Astrocyte of the spinal cord (primary cell): ENCODE measurements around the gene TMIE.

ENCODE experiments used
- DNase-seq: peaks from one replicate; pipeline ENCODE4 v3.0.0; 2011; ENCODE audit warnings: low read depth, low spot score
- H3K4me3 ChIP-seq: 2 replicates; pipeline ENCODE4 v1.5.1; 2011; ENCODE audit warnings: low read depth, mild to moderate bottlenecking, low read length, moderate library complexity
- in situ Hi-C: cut with HindIII; loops from 2 replicates; pipeline ENCODE4 v1.10.0; 2017; ENCODE audit warnings: low sequenced_read_pairs
- TF ChIP-seq, protein P1 (sequence below): IDR thresholded peaks from 2 replicates; pipeline ENCODE4 v1.5.1; 2012; ENCODE audit warnings: low read depth, mild to moderate bottlenecking, low read length, inconsistent platforms

Gene TMIE

DNA sequence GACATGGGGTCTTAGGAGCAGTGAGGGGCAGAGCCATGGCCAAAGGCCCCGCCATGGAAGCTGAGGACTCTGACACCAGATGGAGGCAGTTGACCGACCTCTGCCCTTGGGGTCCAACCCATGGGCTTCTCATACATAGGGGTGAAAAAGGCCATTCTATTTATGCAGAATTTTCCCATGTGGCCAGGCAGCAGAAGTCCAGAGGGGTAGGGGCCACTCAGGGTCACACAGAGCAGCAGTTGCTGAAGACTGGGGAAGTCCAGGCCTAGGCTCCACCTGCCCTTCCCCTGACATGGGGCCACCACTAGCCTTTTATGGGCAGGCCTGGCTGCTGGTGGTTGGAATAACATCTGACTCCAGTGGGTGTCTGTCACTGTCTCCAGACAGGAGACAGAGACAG, 10.1 kb downstream of the TMIE start:
- in situ Hi-C loops, result no loop called here
- no peak for DNase-seq

GRCh38 chr3:46711760-46712159, 10.6 kb downstream of the TMIE start:
- in situ Hi-C loops, result no loop called here

More for the DNA sequence above, 10.1 kb downstream of the TMIE start:
- TF ChIP-seq, protein P1, sequence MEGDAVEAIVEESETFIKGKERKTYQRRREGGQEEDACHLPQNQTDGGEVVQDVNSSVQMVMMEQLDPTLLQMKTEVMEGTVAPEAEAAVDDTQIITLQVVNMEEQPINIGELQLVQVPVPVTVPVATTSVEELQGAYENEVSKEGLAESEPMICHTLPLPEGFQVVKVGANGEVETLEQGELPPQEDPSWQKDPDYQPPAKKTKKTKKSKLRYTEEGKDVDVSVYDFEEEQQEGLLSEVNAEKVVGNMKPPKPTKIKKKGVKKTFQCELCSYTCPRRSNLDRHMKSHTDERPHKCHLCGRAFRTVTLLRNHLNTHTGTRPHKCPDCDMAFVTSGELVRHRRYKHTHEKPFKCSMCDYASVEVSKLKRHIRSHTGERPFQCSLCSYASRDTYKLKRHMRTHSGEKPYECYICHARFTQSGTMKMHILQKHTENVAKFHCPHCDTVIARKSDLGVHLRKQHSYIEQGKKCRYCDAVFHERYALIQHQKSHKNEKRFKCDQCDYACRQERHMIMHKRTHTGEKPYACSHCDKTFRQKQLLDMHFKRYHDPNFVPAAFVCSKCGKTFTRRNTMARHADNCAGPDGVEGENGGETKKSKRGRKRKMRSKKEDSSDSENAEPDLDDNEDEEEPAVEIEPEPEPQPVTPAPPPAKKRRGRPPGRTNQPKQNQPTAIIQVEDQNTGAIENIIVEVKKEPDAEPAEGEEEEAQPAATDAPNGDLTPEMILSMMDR, result no peak
- H3K4me3 ChIP-seq, result no peak overlapping the region

DNA sequence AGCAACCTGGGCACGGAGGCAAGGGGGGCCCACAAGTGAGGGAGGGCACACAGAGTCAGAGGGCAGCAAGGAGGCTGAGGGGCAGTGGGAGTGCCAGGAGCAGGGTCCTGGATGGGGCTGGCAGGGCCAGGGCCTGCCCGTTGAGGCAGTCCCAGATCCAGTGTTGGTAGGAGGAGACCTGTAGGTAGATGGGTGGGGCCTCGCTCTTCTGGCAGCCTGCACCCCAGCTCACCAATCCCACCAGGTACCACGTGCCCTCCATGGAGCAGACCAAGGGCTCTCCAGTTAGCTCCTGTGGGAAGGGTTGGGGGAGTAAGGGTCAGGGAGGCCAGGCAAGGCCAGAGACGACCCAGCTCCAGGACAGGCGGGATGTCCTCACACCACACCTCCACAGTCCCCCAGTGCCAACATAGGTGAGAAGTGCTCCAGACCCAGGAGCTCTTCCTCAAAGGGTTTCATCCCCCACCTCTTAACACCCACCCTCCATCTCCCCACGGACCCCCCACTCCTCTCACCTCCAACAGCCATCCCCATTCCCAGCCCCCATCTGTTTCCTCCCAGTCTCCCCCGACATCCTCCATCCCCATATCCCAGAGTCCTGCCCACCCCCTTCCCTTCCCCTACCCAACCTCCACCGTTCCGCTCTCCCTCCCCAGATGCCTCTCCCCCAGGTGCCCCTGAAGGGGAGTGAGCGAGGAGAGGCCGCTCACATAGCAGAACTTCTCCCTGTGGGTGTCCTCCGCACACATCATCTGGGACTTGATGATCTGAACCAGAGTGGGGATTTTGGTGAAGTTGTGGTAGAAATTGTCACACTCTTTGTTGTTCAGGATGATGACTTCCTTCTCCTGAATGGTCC, 11.2 kb downstream of the TMIE start:
- no peak overlapping the region for H3K4me3 ChIP-seq
- in situ Hi-C loops, result no loop called here
- DNase-seq, result no peak
- TF ChIP-seq, protein P1, result no peak

More at GRCh38 chr3:46711760-46712159, 10.6 kb downstream of the TMIE start:
- TF ChIP-seq, protein P1, result no peak
- no peak overlapping the region for H3K4me3 ChIP-seq
- DNase-seq, result no peak

- no peak overlapping the region for H3K4me3 ChIP-seq
- TF ChIP-seq, protein P1, result no peak
- in situ Hi-C loops, result no loop called here
- DNase-seq, result no peak
These were observed 12.1 kb downstream of the TMIE start for GRCh38 chr3:46713050-46713897.

GRCh38 chr3:46713898-46714552, 12.8 kb downstream of the TMIE start:
- TF ChIP-seq, protein P1, result no peak
- in situ Hi-C loops, result no loop called here

More at GRCh38 chr3:46713898-46714552, 12.8 kb downstream of the TMIE start:
- no peak for DNase-seq
- H3K4me3 ChIP-seq, result no peak overlapping the region
